H1 (cell line): Measurements from ENCODE around the gene ZNF334.

Experiments used
- CTCF ChIP-seq, 3 experiments: IDR thresholded peaks; 1 replicate in 2 of 3; 2 replicates in 1 of 3; pipeline versions ENCODE4 v1.5.1 to v1.6.1; 2011; ENCODE audit warnings: low read length in 3 of 3, mild to moderate bottlenecking in 3 of 3, inconsistent platforms in 2 of 3, low read depth in 1 of 3, moderate library complexity in 1 of 3; ENCODE audit not compliant: insufficient read depth in 1 of 3; ENCODE audit errors: control extremely low read depth in 1 of 3
- POLR2AphosphoS5 ChIP-seq: IDR thresholded peaks from 2 replicates; pipeline ENCODE4 v1.6.1; 2011; ENCODE audit warnings: low read depth, low read length
- RXRA ChIP-seq: IDR thresholded peaks from 2 replicates; pipeline ENCODE4 v1.6.1; 2011; ENCODE audit warnings: low read depth, mild to moderate bottlenecking, low read length, moderate library complexity; ENCODE audit not compliant: insufficient read depth
- YY1 ChIP-seq: IDR thresholded peaks from 2 replicates; pipeline ENCODE4 v1.6.1; 2011; ENCODE audit warnings: low read depth, mild to moderate bottlenecking, low read length

- peak in 2 of 3 experiments; percentile 37 to 56; a peak in 3 of 4 replicates for TF ChIP-seq CTCF (IDR thresholded peaks at IDR 0.05; ENCODE audit: control extremely low read depth in 1 of 3, insufficient read depth in 1 of 3, low read depth in 1 of 3, low read length in 3 of 3)
- TF ChIP-seq RXRA: no peak
- TF ChIP-seq YY1: no peak
- no peak for TF ChIP-seq POLR2AphosphoS5
These were observed 25.8 kb upstream of the ZNF334 start for GRCh38 chr20:46539113-46539512.
